ENCODE data around the gene LDAH.

Gene LDAH

GRCh38 chr2:20634507-20635112 lies 188.3 kb downstream of the LDAH start:
- no peaks in the 10 kb centered on the region for H3K4me1 ChIP-seq (ENCODE audit: insufficient read depth, insufficient read length)
- no peak overlapping the region for H3K9ac ChIP-seq (ENCODE audit: insufficient read length, low read depth)
- no peaks in the 10 kb centered on the region for H3K9me3 ChIP-seq (ENCODE audit: insufficient read depth, low read length)
- no peak for TF ChIP-seq SUZ12 (IDR thresholded peaks at IDR 0.05; ENCODE audit: extremely low read depth, insufficient read depth, insufficient read length)
- TF ChIP-seq ZNF274 (IDR thresholded peaks at IDR 0.05; ENCODE audit: low read depth, low read length): no peak
- TF ChIP-seq YY1 (IDR thresholded peaks at IDR 0.05; ENCODE audit: insufficient read depth, insufficient read length): no peak
- no peaks in the 10 kb centered on the region for H3K27me3 ChIP-seq (ENCODE audit: insufficient read depth, insufficient read length)
- no peak overlapping the region for H3K4me3 ChIP-seq (ENCODE audit: insufficient read length, low read depth)
- H3K36me3 ChIP-seq (ENCODE audit: insufficient read depth, insufficient read length, low read length): peaks cover 18% of the 10 kb centered on the region
- no peak for DNase-seq (ENCODE audit: low read depth, low spot score)

Data from NT2/D1 (cell line).